NCI-H2196 treated with DMSO at 0.1 percent for 48 hours (cell line): ENCODE data around the gene GRN.
"Not testable (repeated sequence)": the region's sequence is repeated elsewhere in the genome, so short reads cannot be mapped to it uniquely, and the experiment has no call there.

ENCODE experiments used
- DNase-seq: peaks from one replicate; lab custom pipeline; 2025; ENCODE audit not compliant: unreplicated experiment; lab: John Stamatoyannopoulos, UW

GRN gene

GRCh38 chr17:44346064-44346844, 1.2 kb downstream of the GRN start:
- DNase-seq, result no peak

- not testable (repeated sequence) for DNase-seq
Observed at GRCh38 chr17:44347206-44348055, 2.3 kb downstream of the GRN start.

GRCh38 chr17:44348234-44348987, 3.3 kb downstream of the GRN start:
- DNase-seq, result no peak

- no peak for DNase-seq
Observed at GRCh38 chr17:44348988-44349364, 3.9 kb downstream of the GRN start.

GRCh38 chr17:44349553-44350070, 4.5 kb downstream of the GRN start:
- no peak for DNase-seq

GRCh38 chr17:44350733-44351226, 5.7 kb downstream of the GRN start:
- DNase-seq, result no peak

- DNase-seq, result no peak
Observed at GRCh38 chr17:44351464-44351863, 6.4 kb downstream of the GRN start.

GRCh38 chr17:44351961-44352827, 7.1 kb downstream of the GRN start:
- no peak for DNase-seq

- DNase-seq, result no peak
Observed at GRCh38 chr17:44352828-44353671, 7.9 kb downstream of the GRN start.

GRCh38 chr17:44353672-44354331, 8.7 kb downstream of the GRN start:
- no peak for DNase-seq

- no peak for DNase-seq
Observed at GRCh38 chr17:44354582-44355561, 9.8 kb downstream of the GRN start.

GRCh38 chr17:44355642-44356099, 10.6 kb downstream of the GRN start:
- DNase-seq, result no peak

GRCh38 chr17:44356241-44356640, 11.1 kb downstream of the GRN start:
- DNase-seq, result no peak

GRCh38 chr17:44358066-44358465, 13.0 kb downstream of the GRN start:
- DNase-seq, result no peak

GRCh38 chr17:44359006-44359405, 13.9 kb downstream of the GRN start:
- DNase-seq, result no peak

- no peak for DNase-seq
Observed at GRCh38 chr17:44359458-44360143, 14.5 kb downstream of the GRN start.

GRCh38 chr17:44360144-44360533, 15.0 kb downstream of the GRN start:
- DNase-seq, result no peak
